Measurements from ENCODE around the gene HS6ST3.
A peak's percentile ranks its signal among the peaks of the same experiment; 100 is the strongest.
"Not testable (repeated sequence)": the region's sequence is repeated elsewhere in the genome, so short reads cannot be mapped to it uniquely, and the experiment has no call there.

The HS6ST3 gene

DNA sequence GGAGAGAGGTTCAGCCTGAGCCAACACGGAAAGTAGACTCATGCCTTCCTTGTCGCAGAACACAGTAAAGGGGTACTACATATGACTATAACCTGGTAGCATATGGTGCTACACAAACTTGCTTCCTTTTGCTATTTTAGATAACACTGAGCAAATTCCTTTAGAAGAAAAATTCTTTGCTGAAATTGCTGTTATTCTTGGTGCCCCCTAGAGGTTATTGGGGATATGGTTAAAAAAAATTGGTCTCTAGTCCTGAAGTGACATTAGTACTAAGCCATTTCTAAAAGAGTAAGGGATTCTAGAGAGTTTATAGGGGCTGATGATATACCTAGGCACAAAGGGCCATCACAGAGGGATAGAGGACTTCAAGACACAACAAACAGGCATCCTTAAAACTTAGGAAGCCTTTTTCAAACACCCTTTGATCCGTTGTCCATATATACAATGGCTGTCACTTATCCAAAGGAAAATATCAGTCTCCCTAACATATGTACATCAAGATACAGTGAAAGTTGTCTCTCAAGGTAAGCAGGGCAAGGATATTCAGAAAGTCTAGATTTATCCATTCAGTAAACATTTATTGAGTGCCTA, 13.9 kb upstream of the HS6ST3 start:
- no peaks in the 10 kb centered on the region for H3K36me3 Mint-ChIP-seq (ENCODE audit: low read depth)
- H3K9me3 Mint-ChIP-seq = no peaks in the 10 kb centered on the region
- H3K4me3 Mint-ChIP-seq = no peak overlapping the region
- no peaks in the 10 kb centered on the region for H3K27me3 Mint-ChIP-seq (ENCODE audit: low read depth)
- H3K27ac Mint-ChIP-seq = no peak overlapping the region
- H3K4me1 Mint-ChIP-seq (ENCODE audit: low read depth) = no peaks in the 10 kb centered on the region
- DNase-seq (ENCODE audit: low spot score) = no peak

DNA sequence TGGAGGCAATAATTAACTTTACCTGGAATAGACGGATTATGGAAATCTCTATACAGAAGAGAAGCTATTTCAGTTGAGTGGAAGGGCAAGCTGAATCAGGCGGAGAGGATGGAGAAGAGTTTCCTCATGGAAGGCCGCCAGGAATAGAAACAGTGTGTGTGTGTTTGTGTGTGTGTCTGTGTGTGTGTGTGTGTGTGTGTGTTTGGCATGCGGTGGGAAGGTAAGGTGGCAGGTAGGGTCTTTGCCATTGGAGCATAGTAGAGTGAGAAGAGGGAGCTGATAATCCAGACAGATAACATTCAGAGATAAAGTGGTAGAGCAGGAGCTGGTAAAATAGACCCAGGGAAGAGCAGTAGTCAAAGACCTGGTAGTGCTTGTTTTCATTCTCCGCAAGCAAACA, 9.2 kb upstream of the HS6ST3 start:
- Mint-ChIP-seq H3K27me3 (ENCODE audit: low read depth) (no peaks in the 10 kb centered on the region), H3K4me3 (no peak overlapping the region)

DNA sequence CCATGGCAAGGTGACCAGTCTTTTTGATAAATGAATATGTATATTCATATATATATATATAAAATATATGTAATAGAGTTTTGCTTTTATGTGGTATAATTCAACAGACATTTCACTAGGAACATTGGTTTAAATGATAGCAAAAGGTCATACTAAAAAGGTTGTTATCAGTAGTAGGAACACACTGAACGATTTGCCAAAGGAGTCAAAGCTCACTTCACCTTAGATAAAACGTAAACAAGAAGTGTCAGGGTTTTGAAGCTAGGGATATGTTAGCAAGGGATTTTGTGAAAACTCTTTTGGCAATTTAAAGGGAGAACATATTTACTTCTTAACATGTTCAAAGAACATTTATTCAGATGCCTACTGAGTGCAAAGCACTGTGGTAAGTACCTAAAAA, 8.0 kb upstream of the HS6ST3 start:
- no peak for DNase-seq (ENCODE audit: low spot score)
- no peak overlapping the region for H3K27ac Mint-ChIP-seq
- H3K9me3 Mint-ChIP-seq = no peaks in the 10 kb centered on the region
- no peaks in the 10 kb centered on the region for H3K4me1 Mint-ChIP-seq (ENCODE audit: low read depth)
- no peaks in the 10 kb centered on the region for H3K36me3 Mint-ChIP-seq (ENCODE audit: low read depth)
- peaks cover under 1% of the 10 kb centered on the region for H3K27me3 Mint-ChIP-seq (ENCODE audit: low read depth)
- H3K4me3 Mint-ChIP-seq = no peak overlapping the region

More for the DNA sequence above, 9.2 kb upstream of the HS6ST3 start:
- Mint-ChIP-seq H3K4me1 (ENCODE audit: low read depth) (no peaks in the 10 kb centered on the region), H3K27ac (no peak overlapping the region), H3K9me3 (no peaks in the 10 kb centered on the region), H3K36me3 (ENCODE audit: low read depth) (no peaks in the 10 kb centered on the region)
- DNase-seq (ENCODE audit: low spot score) = no peak

DNA sequence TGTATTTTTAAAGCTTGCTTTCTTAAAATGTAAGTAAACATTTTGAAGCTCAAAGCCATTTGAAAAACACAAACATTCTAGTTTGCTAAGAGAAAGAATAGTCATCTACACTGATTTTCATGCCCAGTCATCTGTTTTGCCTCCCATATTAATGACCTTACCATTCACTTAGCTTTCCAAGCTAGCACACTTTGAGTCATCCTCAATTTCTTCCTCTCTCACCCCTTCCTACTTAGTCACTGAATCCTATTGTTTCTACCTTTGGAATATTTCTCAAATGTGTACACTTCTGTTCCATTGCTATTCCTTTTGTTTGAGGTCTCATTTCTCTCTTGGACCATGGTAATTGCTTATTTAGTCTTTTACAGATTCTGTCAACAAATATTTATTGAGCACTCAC, 7.3 kb upstream of the HS6ST3 start:
- no peaks in the 10 kb centered on the region for H3K36me3 Mint-ChIP-seq (ENCODE audit: low read depth)
- H3K4me3 Mint-ChIP-seq = no peak overlapping the region
- peaks cover 5% of the 10 kb centered on the region for H3K27me3 Mint-ChIP-seq (ENCODE audit: low read depth)
- H3K9me3 Mint-ChIP-seq = no peaks in the 10 kb centered on the region
- no peak for DNase-seq (ENCODE audit: low spot score)
- no peaks in the 10 kb centered on the region for H3K4me1 Mint-ChIP-seq (ENCODE audit: low read depth)
- H3K27ac Mint-ChIP-seq = no peak overlapping the region

DNA sequence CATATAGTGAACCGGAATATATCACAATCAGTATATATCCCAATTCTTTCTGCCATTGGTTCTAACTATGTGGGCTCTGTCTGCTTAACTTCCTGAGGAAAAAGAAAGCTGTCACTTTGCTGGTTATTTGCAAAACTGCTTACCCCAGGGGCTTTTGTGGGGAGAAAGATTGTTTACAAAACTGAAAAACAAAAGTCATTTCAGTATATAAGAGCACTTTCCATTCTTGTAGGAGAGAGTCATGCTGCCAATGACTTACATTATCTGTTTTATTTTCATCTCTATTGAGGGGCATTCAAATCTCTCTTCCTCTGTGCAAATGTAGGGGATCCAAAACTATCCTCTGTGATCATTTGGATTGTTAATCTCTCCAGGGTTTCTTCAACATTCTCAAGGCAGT, 3.2 kb upstream of the HS6ST3 start:
- Mint-ChIP-seq H3K27me3 (ENCODE audit: low read depth) (peaks cover 32% of the 10 kb centered on the region), H3K4me3 (no peak overlapping the region), H3K4me1 (ENCODE audit: low read depth) (no peaks in the 10 kb centered on the region), H3K9me3 (no peaks in the 10 kb centered on the region), H3K36me3 (ENCODE audit: low read depth) (no peaks in the 10 kb centered on the region), H3K27ac (no peak overlapping the region)
- DNase-seq (ENCODE audit: low spot score) = no peak

DNA sequence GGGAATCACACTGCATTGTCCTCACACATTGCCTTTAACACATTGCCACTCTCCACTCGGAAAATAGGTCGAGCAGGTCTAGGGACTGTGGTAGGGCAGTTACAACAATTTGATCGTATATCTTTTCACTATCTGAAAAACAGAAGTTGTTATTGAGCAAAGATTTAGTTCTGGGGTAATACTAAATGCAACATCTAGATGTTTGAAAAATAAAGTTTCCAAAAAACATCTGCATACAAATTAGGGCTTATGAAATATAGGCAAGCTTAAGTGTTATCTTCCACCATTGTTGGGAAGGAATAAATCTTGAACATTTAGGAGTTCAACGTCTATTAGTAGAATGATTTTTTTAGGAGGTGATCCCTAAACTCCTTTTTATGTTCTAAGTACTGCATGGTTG, 768 bp upstream of the HS6ST3 start:
- Mint-ChIP-seq H3K27me3 (ENCODE audit: low read depth) (peaks cover 54% of the 10 kb centered on the region), H3K36me3 (ENCODE audit: low read depth) (no peaks in the 10 kb centered on the region), H3K4me3 (peak overlapping the region; percentile 40), H3K9me3 (no peaks in the 10 kb centered on the region), H3K27ac (no peak overlapping the region), H3K4me1 (ENCODE audit: low read depth) (no peaks in the 10 kb centered on the region)
- no peak for DNase-seq (ENCODE audit: low spot score)

DNA sequence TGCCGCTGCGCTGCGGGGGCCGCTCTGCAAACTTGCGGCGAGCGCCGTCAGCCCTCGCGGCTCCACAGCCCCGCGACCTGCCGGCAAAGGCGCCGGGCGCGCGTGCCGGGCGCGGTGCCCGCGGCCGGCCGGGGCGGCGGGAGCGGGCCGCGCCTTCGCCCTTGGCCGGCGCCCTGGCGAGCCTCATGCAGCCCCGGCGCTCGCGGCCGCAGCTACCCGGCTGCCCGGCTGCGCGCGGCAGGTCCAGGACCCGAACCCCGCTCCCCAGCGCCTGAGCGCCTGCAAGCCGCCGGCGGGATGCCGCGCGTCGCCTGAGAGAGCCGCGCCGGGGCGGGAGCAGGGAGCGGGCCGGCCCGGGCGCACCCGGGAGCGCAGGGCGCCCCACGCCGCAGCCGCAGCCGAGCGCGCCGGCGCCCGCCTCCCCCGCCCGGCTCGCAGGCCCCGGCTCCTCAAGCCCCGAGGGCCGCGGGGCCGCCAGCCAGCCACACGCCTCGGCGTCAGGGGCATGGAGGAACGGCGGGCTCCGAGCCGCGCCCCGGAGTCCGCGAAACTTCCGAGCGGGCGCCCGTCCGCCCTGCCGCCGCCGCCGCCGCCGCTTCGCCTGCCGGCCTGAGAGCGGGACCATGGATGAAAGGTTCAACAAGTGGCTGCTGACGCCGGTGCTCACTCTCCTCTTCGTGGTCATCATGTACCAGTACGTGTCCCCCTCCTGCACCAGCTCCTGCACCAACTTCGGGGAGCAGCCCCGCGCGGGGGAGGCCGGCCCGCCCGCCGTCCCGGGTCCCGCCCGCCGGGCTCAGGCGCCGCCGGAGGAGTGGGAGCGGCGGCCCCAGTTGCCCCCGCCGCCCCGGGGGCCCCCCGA, 564 bp downstream of the HS6ST3 start:
- no peak overlapping the region for H3K4me3 Mint-ChIP-seq
- peaks cover 57% of the 10 kb centered on the region for H3K27me3 Mint-ChIP-seq (ENCODE audit: low read depth)
- H3K9me3 Mint-ChIP-seq = no peaks in the 10 kb centered on the region
- no peaks in the 10 kb centered on the region for H3K36me3 Mint-ChIP-seq (ENCODE audit: low read depth)
- no peaks in the 10 kb centered on the region for H3K4me1 Mint-ChIP-seq (ENCODE audit: low read depth)
- DNase-seq (ENCODE audit: low spot score) = no peak
- H3K27ac Mint-ChIP-seq = no peak overlapping the region

DNA sequence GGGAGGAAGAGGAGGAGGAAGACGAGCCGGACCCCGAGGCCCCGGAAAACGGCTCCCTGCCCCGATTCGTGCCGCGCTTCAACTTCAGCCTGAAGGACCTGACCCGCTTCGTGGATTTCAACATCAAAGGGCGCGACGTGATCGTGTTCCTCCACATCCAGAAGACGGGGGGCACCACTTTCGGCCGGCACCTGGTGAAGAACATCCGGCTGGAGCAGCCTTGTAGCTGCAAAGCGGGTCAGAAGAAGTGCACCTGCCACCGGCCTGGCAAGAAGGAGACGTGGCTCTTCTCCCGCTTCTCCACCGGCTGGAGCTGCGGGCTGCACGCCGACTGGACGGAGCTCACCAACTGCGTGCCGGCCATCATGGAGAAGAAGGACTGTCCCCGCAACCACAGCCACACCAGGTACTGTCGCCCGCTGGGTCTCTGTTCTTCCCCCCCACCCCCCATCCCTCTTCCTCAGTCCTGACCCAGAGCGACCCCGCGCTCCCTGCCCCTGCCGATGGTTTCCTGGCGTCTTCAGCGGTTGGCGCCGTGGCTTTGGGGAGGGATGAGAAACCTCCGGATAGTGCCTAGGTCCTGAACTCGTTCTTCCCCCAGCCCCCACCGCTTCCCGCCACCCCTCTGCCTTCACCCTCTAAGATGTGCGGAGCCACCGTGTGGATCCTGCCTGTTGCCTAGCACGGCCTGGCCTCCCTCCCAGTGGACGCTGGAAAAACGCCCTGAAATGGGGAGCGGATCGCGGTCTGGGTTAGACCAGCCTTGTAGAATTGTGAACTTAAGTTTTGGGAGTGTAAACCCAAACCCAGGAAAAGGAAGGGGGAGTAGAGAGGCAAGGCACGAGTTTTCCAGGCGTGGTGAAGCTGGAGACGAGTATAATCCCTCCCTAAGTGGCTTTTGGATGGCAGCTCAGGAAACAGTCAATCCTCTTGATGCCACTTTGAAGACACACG, 1.5 kb downstream of the HS6ST3 start:
- DNase-seq (ENCODE audit: low spot score) = no peak
- Mint-ChIP-seq H3K27me3 (ENCODE audit: low read depth) (peaks cover 57% of the 10 kb centered on the region), H3K27ac (no peak overlapping the region), H3K4me3 (no peak overlapping the region), H3K4me1 (ENCODE audit: low read depth) (no peaks in the 10 kb centered on the region), H3K9me3 (no peaks in the 10 kb centered on the region), H3K36me3 (ENCODE audit: low read depth) (no peaks in the 10 kb centered on the region)

DNA sequence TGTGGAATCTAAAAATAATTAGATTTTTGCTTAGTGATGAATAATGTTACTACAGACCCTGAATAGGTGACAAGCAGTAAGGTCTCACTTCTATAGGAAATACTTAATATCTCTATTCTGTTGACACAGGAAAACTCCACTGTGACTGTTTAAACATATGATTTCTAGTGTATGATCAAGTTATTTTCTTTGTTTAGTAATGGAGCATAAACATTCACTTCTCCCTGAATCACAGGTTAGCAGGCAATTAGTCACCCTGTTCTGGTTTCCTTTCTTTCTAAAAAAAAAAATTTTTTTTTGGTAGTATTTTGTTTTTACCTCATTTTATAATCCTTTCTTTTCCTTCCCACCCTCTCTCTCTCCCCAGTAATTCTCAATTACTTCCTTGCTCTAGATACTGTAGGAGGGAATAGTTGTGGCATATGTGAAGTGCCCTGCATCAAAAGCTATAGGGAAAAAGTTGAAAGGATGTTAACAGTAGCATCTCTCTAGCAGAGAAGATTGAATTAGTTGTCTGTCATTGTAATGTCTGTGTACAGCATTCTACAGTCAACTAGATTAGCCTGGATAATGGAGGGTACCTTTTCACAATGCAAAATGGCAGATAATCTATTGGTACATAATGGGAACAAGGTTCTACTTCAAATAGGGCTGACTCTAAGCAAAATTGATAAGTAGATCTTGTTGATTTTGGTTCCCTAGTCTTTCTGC, 3.5 kb downstream of the HS6ST3 start:
- Mint-ChIP-seq H3K36me3 (ENCODE audit: low read depth) (no peaks in the 10 kb centered on the region), H3K27me3 (ENCODE audit: low read depth) (peaks cover 47% of the 10 kb centered on the region), H3K9me3 (no peaks in the 10 kb centered on the region), H3K4me1 (ENCODE audit: low read depth) (no peaks in the 10 kb centered on the region), H3K27ac (no peak overlapping the region), H3K4me3 (no peak overlapping the region)
- no peak for DNase-seq (ENCODE audit: low spot score)

DNA sequence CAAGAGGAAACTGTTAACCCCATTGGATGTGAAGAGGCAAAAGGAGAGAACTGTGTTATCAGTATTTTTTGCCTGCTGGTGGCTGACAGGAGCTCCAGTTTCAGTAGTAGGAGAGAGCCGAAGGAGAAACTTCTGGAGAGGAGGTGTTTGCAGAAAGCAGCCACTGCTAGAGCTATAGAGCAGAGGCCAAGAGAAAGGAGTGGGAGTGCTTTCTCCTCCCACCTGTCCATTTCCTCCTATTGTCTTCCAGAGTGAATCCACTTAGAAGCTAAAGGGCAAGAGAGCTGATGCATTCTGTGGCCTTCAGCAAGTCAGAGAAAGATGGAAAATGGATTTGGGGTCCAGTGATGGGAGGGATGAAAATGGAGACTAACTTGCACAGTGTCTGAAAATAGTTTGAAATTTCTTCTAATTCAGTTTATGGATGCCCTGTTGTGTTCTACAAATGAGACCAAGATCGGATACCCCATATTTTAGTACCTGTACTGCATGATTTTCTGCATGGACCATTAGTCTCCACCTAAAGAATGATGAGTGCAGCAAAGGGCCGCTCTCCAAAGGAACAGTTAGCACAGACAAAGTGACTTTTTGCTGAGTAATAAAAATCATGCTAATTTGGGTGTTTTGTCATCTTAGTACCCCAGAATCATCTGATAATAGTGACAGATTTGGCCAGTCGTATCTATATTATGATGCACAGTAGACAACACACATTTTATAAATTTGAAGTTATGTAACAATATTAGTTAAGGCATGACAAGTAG, 10.7 kb downstream of the HS6ST3 start:
- no peaks in the 10 kb centered on the region for H3K27me3 Mint-ChIP-seq (ENCODE audit: low read depth)
- H3K36me3 Mint-ChIP-seq (ENCODE audit: low read depth) = no peaks in the 10 kb centered on the region
- no peak overlapping the region for H3K4me3 Mint-ChIP-seq
- no peaks in the 10 kb centered on the region for H3K9me3 Mint-ChIP-seq
- H3K27ac Mint-ChIP-seq = no peak overlapping the region
- no peak for DNase-seq (ENCODE audit: low spot score)
- no peaks in the 10 kb centered on the region for H3K4me1 Mint-ChIP-seq (ENCODE audit: low read depth)

DNA sequence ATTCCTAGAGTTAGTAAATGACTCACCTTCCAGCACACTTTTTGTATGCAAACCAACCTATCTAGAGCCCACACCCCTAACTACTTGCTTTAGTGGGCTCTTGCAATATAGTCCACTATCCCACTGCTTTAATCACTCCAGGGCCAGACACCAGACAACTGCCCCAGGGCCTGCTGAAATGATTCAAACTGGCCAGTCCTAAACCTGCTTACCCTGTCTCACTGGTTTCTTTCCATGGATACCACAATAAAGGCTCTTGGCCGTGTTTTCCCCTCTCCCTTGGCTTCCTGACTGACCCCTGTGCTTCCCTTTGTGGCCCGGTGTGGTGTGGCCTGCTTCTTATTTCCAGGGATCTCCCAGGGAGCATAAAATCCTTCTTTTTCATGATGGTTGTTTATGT, 14.6 kb downstream of the HS6ST3 start:
- no peaks in the 10 kb centered on the region for H3K27me3 Mint-ChIP-seq (ENCODE audit: low read depth)
- no peak overlapping the region for H3K27ac Mint-ChIP-seq
- H3K4me1 Mint-ChIP-seq (ENCODE audit: low read depth) = no peaks in the 10 kb centered on the region
- no peak for DNase-seq (ENCODE audit: low spot score)
- no peaks in the 10 kb centered on the region for H3K36me3 Mint-ChIP-seq (ENCODE audit: low read depth)
- peaks cover 5% of the 10 kb centered on the region for H3K9me3 Mint-ChIP-seq
- H3K4me3 Mint-ChIP-seq = no peak overlapping the region

DNA sequence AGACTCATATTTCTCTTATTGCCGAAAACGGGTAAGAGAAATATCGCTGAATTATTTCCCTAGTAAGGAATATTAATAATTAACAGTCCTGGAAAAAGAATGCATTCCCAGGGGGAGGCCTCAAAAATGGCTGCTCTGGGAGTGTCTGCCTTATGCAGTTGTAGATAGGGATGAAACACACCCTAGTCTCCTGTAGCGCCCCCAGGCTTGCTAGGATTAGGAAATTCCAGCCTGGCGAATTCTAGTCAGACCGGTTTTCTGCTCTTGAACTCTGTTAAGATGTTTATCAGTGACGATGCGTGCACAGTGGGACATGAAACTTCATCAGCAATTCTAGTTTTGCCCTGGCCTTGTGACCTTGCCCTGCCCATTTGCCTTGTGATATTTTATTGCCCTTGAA, 18.2 kb downstream of the HS6ST3 start:
- not testable (repeated sequence) for H3K4me3 Mint-ChIP-seq; H3K27me3 Mint-ChIP-seq (ENCODE audit: low read depth); H3K27ac Mint-ChIP-seq; H3K9me3 Mint-ChIP-seq; H3K36me3 Mint-ChIP-seq (ENCODE audit: low read depth); DNase-seq (ENCODE audit: low spot score); H3K4me1 Mint-ChIP-seq (ENCODE audit: low read depth)

DNA sequence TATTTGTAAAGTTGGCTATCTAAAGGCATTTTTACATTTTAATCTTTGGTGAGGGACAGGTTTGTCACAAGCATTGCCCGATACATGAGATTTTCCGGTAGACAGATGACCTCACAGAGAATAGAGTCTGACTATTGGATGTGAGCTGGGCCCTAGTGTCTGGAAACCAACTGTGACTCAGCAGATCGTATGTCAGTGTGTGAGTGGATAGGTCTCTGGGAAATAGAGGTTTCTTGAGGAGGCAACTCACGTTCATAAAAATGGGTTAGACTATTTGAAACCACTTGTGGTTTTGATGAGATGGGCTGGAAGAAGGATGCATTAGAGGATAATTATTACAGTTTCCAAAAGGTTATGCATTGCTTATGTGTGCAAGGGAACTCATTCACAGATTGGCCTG, 19.2 kb downstream of the HS6ST3 start:
- DNase-seq (ENCODE audit: low spot score) = no peak
- no peaks in the 10 kb centered on the region for H3K4me1 Mint-ChIP-seq (ENCODE audit: low read depth)
- H3K36me3 Mint-ChIP-seq (ENCODE audit: low read depth) = no peaks in the 10 kb centered on the region
- no peak overlapping the region for H3K4me3 Mint-ChIP-seq
- H3K27me3 Mint-ChIP-seq (ENCODE audit: low read depth) = no peaks in the 10 kb centered on the region
- no peak overlapping the region for H3K27ac Mint-ChIP-seq
- H3K9me3 Mint-ChIP-seq = peaks cover 5% of the 10 kb centered on the region
